HG03135 (cell line): Measurements from ENCODE around the gene BAHD1.

Source experiments
- ATAC-seq: cut with Tn5 transposase; IDR thresholded peaks from one replicate; pipeline ENCODE4 v1.9.1; 2021; ENCODE audit warnings: mild to moderate bottlenecking, moderate library complexity; ENCODE audit not compliant: unreplicated experiment

BAHD1 gene

DNA sequence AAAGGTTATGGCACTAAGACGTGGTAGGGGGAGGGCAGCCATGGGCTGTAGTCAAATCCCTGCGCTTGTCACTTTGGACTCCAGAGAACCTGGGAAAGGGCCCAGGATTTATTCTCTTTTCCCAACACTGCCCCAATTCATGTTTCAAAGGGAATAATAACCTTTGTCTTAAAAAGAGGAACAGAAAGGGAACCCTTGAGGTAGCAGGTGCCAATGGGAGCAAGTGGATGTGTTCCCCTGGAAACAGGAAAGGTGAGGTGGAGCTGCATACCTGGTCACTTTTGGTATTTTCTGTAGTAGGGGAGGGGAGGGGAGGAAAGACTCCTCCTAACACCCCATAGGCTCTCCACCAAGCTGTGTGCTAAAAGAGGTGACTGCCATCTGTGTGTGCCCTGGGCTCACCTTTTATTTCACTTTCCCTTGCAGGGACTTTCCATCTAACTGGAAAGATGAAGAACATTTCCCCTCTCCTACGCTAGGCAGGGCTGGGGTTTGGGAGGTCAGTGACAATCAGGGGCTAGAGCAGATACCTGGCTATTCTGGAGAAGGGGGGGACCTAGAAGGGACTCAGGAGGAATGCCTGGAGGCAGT lies 23.9 kb downstream of the BAHD1 start:
- ATAC-seq, result no peak

DNA sequence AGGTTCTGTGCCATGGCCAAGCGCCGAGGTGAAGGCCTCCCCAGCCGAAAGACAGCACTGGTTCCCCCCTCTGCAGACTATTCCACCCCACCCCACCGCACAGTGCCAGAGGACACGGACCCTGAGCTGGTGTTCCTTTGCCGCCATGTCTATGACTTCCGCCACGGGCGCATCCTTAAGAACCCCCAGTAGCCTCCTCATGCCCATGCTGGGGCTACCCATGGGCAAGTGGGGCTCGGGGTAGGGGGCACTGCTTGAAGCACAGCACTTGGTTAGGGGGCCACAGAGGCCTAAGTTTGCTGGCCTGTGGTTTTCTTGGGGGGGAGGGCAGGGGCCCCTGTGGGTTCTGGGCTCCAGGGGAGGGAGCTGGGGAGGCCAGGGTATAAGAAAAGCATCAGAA lies 25.2 kb downstream of the BAHD1 start:
- no peak for ATAC-seq

DNA sequence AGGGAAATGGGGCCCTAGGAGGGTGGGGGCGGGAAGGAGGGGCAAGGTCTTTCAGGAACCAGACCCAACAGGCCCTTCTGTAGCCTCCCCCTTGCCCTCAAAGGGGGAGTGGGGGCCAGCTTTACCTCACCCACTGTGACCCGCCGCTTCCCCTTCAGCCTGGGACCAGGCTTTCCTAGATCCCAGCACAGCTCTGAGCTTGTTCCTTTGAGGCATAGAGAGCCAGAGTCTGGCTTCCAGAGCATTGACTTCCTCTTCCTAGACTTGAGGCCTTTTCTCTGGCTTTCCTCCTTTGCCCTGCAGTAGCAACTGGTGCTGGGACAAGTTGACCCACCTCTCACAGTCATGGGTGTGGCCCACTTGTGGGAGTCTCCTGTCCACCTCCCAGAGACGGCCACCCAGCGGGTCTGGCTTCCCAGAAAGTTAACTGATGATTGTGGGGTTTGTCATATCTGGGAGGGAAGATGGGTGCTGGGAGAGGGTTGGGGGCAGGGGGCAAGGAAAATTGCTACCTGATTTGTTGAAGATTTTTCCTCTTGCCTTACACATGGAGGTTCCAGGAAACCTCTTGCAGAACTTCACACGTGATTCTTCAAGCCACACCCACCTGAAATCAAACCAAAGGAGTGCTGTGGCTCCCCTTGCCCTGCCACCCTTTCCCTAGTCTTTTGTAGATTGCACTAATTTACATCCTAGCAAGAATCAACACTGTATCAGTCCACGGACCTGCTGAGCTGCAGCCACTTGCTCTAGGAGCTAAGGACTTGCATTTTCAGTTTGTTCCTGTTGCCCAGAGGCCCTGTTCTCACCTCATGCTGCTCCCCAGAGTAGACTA lies 25.9 kb downstream of the BAHD1 start:
- ATAC-seq, result no peak

DNA sequence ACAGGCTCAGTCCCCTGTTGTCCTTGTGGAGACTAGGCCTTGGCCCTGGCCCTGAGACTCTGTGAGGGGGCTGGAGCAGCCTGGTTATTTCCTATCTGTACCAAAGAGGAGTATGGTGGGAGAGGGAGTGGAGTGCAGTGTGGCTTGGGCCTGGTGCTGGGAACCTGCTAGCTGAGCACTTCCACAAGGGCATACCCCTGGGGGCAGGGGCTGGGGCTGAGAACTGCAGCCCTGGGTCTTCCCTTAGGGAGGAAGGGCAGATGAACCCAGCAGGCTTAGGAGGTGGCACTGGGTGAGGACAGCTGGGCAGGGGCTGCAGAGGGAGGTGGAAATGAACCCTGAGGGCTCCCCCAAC lies 26.5 kb downstream of the BAHD1 start:
- no peak for ATAC-seq

DNA sequence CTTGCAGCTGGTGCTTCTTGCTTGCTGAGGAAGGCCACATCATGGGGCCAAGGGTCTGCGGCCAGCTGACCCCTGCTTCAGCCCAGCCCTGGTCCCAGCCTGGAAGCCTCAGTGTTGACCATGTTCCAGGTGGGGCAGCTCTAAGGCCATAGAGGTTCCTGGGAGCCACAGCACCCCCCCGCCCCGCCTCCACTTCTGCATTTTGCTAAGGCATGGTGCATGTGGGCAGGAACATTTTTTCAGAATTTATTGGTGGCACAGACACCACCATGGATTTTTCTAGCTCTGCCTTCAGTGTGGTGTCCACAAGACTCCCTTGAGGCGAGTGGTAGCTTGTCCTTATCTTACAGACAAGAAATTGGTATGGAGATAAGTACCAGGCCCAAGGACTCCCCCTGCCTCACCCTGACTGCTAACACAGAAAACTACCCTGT lies 28.2 kb downstream of the BAHD1 start:
- ATAC-seq, result no peak

DNA sequence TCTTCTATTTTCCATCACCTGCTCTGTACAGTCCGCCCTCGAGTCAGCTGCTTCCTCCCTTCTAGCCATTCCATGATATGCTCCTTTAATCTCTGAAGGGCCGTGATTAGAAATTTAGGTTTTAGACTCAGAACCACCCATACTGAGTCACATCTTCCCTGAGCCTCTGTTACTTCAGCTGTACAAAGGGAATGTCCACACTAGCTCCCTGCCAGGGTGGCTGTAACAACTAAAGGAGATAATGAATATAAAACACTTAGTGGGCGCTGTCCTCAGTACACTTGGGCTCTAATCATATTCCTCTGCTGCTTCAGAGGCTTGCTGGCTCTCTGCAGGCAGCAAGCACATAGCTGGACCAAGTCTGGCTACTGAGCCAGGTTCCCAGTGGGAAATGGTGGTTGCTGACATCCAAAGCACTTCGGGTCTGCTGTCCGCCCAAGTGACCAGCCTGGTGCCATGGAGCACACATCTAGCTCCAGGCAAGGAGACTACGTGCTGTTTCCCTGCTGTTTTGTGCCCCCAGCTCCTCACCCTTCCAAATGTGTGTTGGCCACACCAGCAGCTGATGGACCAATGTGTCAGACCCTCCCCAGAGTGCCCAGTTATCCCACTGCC lies 29.1 kb downstream of the BAHD1 start:
- ATAC-seq, result no peak

DNA sequence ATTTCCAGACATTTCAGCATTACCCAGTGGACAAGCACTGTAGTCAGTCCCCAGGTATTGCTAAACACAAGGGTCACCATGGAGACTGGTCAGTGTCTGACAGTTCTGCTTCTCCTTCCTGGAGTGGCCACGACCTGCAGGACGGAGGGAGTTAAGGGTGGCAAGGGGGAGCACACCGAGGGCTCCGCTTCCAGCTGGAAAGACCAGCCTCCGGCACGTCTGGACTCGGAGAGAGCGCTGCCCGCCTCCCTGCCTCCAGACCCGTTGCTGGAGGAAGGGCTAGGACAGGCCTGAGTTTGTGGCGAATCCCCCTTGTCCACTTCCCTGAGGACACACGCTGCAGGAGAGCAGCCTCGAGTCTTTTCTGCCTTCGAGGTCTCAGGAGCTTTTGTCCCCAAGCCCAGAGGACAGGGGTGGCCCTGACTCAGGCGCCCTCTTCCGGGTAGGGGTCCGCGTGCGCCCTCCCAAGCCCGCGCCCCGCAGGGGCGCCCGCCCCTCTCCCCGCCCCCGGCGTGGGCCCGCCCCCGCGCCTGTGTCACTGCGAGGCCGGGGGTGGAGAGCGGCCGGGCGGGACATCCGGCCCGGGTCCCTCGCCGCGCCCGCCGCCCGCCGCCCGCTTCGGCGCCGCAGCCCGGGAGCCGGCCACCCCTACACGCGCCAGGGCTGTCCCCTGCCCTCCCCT lies 29.8 kb downstream of the BAHD1 start, which contains the start of gene CHST14:
Gene CHST14 (plus strand): TSS at position 562 of the 682 bp plus-strand sequence. CDS start 230 bp downstream, outside the sequence.
- ATAC-seq, result peak; percentile 59

DNA sequence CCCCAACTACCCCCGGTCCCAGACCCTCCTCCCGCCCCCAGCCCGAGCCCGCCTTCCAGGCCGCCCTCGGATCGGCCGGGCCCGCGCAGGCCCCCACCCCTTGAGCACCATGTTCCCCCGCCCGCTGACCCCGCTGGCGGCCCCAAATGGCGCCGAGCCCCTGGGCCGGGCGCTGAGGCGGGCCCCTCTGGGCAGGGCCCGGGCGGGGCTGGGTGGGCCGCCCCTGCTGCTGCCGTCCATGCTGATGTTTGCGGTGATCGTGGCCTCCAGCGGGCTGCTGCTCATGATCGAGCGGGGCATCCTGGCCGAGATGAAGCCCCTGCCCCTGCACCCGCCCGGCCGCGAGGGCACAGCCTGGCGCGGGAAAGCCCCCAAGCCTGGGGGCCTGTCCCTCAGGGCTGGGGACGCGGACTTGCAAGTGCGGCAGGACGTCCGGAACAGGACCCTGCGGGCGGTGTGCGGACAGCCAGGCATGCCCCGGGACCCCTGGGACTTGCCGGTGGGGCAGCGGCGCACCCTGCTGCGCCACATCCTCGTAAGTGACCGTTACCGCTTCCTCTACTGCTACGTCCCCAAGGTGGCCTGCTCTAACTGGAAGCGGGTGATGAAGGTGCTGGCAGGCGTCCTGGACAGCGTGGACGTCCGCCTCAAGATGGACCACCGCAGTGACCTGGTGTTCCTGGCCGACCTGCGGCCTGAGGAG lies 30.5 kb downstream of the BAHD1 start:
- ATAC-seq, result peak; percentile 27

DNA sequence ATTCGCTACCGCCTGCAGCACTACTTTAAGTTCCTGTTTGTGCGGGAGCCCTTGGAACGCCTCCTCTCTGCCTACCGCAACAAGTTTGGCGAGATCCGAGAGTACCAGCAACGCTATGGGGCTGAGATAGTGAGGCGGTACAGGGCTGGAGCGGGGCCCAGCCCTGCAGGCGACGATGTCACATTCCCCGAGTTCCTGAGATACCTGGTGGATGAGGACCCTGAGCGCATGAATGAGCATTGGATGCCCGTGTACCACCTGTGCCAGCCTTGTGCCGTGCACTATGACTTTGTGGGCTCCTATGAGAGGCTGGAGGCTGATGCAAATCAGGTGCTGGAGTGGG lies 31.0 kb downstream of the BAHD1 start:
- ATAC-seq, result peak; percentile 19

DNA sequence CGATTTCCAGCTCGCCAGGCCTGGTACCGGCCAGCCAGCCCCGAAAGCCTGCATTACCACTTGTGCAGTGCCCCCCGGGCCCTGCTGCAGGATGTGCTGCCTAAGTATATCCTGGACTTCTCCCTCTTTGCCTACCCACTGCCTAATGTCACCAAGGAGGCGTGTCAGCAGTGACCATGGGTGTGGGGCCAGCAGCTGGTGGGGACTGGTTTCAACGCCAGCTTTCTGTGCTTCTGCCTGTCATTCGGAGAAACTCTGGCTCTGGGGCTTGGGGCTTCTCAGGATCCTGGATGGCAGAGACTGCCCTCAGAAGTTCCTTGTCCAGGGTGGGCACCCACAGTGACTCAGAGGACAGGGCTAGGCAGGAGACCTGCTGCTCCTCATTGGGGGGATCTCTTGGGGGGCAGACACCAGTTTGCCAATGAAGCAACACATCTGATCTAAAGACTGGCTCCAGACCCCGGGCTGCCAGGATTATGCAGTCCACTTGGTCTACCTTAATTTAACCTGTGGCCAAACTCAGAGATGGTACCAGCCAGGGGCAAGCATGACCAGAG lies 31.5 kb downstream of the BAHD1 start:
- ATAC-seq, result no peak

DNA sequence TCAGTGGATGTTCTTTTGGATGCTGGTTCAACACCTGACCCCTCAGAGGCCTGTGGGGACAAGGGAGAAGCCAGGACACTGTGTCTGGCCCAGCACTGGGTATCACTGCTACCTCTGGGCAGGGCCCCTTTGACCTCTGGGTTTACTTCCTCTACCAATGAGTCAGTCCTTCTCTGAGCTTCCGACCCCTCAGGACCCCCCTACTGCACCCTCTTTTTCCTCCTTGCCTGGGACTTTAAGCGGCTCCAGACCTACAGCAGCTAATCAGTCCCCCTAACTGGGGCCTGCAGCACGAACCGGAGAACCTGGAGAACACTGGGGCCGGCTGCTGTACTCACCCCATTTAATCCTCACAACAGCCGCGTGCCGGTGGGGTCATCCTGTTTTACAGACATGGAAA lies 33.8 kb downstream of the BAHD1 start:
- ATAC-seq, result no peak

DNA sequence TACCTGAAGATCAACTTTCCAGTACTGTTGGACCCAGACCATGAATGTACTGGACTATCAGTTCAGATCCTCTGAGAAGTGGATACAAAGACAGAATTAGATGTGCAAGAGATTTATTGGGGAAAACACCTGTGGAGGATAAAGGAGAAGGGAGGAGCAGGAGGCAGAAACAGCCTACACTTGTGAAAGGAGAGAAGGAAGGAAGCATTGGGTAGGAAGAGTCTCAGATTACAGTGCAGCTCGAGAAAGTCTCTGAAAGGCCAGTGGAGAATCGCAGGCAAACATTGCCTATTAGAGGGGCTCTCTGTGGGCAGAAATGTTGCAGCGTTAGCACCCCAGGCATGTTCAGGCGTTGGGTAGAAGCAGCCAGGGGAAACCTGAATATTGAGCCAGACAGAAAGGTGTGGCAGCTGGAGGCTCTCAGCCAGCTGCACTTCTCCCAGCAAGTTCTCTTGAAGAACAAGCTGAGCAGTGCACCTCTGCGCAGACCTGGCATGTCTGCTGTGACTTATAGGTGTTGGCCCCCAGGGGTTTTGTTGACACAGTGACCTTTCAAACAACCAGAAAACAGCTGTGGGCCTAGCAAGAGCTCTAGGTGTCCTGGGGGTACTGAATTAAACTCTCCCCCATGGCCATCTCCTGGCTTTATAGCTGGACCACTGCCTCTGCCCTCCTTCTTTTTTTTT lies 37.0 kb downstream of the BAHD1 start:
- no peak for ATAC-seq

DNA sequence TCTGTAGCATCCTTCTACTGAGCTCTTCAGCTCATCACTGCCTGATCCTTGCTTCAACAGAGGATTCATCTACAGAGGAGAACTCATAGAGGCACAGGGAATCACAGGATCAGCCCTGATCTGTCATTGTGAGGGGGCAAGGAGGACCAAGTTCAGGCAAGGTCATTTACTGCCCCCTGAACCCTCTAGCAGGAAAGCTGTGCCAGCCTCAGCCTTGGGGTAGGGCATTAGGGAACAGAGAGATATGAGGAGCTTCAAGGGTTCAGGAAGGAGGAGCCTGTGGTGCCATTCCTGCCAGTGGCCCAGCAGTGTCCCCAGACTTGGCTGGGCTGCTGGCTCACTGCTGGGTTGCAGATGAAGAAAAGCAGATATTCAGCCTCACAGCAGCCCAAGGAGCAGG lies 38.3 kb downstream of the BAHD1 start:
- ATAC-seq, result no peak

DNA sequence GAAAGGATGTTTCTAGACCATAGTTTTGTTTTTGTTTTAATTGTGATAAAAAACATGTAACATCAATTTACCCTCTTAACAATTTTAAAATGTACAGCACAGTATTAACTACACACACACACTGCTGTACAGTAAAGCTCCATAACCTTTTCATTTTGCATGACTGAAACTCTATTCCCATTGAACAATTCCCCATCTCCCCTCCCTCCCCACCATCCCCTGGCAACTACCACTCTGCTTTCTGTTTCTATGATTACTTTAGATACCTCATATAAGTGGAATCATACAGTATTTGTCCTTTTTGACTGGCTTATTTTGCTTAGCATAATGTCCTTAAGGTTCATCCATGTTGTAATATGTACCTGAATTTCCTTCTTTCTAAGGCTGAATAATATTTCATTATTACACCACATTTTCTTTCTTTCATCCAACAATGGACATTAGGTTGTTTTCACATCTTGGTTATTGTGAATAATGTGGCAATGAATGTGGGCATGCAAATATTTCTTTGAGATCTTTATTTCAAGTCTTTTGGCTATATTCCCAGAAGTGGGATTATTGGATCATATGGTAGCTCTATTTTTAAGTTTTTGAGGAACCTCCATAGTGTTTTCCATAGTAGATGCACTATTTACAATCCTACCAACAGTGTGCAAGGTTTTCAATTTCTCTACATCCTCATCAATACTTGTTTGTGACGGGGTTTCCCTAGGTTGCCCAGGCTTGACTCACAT lies 40.8 kb downstream of the BAHD1 start:
- ATAC-seq, result no peak

DNA sequence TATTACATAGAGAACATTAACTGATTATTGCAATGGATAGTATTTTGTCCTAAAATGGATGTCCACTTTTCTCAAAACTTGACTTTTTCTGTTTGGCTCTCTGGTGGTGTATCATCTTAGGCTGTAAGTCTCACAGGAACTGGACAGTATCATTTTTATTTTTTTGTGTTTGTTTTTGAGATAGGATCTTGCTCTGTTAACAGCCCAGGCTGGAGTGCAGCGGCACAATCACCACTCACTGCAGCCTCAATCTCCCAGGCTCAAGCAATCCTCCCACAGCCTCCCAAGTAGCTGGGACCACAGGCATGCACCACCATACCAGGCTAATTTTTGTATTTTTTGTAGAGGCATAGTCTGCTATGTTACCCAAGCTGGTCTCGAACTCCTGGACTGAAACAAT lies 43.2 kb downstream of the BAHD1 start:
- ATAC-seq, result no peak

DNA sequence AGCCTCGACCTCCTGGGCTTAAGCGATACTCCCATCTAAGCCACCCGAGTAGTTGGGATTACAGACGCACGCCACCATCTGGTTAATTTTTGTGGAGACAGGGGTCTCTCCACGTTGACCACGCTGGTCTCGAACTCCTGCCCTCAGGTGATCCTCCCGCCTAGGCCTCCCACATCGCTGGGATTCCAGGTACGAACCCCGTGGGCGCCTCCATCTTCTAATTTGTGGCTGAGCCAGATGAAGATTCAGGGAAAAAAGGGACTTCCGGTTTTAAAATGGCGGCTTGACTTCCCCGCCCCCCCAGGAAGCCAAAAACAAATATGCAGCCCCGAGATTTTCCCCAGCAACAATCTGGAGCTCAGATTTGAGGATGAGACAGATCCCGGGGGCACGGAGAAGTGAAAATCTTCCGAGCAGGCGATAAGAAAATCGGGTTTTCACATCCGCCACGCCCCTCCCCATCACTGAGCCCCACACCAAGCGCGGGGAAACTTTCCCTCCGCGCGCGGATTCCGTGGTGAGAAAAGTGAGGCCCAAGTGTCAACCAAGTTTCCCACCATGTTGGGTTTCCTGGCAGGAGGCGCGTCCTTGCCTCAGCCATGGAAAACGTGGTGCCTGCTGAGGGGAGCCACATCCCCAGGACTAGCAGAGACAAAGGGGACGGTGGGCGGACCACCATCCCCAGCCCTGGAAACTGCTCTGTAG lies 45.5 kb downstream of the BAHD1 start:
- ATAC-seq, result no peak

DNA sequence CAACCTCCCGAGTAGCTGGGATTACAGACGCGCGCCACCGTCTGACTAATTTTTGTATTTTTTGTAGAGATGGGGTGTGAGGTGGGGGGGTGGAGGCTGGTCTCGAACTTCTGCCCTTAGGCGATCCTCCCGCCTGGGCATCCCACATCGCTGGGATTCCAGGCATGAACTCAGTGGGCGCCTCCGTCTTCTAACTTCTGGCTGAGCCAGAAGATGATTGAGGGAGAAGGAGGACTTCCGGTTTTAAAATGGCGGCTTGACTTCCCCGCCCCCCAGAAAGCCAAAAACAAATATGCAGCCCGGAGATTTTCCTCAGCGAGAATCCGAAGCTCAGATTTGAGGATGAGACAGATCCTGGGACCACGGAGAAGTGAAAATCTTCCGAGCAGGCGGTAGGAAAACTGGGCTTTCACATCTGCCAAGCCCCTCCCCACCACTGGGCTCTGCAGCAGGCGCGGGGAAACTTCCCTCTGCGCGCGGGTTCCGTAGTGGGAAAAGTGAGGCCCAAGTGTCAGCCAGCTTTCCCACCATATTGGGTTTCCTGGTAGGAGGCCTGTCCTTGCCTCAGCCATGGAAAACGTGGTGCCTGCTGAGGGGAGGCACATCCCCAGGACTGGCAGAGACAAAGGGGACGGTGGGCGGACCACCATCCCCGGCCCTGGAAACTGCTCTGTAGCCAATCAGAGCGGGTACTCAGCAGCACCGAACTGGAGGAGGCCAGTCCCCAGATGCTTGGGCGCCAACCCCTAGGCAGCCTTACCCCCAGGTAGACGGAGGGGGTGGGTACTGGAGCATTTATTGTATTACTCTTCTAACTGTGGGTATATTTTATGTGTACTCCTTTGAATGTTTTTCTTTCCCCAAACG lies 47.3 kb downstream of the BAHD1 start:
- no peak for ATAC-seq
